Neural progenitor cell (in vitro differentiated cells): ENCODE measurements around the gene SEMA6B.

Source experiments
- EZH2 ChIP-seq: fragments of 200-600 bp; sonication (generic); IDR thresholded peaks from 2 replicates; pipeline ENCODE4 v1.6.1; 2017; ENCODE audit warnings: antibody characterized with exemption, mild to moderate bottlenecking, moderate library complexity
- EZH2phosphoT487 ChIP-seq: fragments of 200-600 bp; sonication (generic); IDR thresholded peaks from 2 replicates; pipeline ENCODE4 v1.6.1; 2017; ENCODE audit warnings: antibody characterized with exemption
- TF ChIP-seq, protein P1 (sequence below): fragments of 200-600 bp; sonication (generic); IDR thresholded peaks from 2 replicates; pipeline ENCODE4 v1.5.1; 2017; ENCODE audit warnings: antibody characterized with exemption, mild to moderate bottlenecking

DNA sequence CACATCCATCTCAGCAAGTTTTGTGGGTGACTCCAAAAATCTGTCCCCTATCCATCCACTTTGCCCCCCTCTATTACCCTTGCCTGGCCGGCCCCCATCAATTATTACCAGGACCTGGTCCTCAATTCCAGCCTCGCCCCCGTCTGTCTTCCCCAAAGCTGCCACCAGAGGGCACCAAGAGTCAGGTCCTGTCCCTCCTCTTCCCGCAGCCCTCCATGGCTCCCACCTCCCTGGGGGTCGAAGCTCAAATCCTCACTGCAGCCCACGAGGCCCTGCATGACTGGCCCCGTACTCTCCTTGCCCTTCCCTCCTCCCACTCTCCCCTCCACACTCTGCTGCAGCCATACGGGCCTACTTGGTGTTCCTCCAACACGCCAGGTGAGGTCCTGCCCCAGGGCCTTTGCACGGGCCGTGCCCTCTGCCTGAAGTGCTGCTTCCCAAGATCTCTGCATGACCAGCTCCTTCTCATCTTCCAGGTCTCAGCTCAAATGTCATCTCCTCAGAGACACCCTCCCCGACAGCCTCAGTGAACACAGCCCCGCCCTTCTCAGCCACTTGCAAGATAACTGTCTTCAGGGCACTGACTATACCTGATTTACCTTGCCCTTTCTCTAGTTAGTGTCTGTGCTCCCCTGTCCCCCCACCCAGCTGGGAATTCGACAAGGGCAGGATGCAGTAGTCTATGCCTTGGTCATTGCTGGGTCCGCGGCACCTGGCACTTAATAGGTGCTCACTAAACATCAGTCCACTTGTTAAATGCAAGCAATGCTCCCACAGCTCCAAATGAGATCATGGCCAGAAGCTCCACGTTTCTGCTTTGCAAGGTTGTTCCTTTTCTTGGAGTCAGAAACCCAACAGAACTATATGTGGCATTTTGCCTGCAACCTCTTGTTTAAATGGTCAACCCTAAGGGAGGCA lies 16.8 kb upstream of the SEMA6B start:
- TF ChIP-seq, protein P1, sequence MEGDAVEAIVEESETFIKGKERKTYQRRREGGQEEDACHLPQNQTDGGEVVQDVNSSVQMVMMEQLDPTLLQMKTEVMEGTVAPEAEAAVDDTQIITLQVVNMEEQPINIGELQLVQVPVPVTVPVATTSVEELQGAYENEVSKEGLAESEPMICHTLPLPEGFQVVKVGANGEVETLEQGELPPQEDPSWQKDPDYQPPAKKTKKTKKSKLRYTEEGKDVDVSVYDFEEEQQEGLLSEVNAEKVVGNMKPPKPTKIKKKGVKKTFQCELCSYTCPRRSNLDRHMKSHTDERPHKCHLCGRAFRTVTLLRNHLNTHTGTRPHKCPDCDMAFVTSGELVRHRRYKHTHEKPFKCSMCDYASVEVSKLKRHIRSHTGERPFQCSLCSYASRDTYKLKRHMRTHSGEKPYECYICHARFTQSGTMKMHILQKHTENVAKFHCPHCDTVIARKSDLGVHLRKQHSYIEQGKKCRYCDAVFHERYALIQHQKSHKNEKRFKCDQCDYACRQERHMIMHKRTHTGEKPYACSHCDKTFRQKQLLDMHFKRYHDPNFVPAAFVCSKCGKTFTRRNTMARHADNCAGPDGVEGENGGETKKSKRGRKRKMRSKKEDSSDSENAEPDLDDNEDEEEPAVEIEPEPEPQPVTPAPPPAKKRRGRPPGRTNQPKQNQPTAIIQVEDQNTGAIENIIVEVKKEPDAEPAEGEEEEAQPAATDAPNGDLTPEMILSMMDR: peak; percentile 68
- TF ChIP-seq EZH2phosphoT487 (no peak), EZH2 (no peak)
